COR-L47 (cell line): Measurements from ENCODE around the gene SIM1.

ENCODE experiments used
- DNase-seq: peaks from one replicate; lab custom pipeline; 2025; lab: John Stamatoyannopoulos, UW

SIM1 gene

GRCh38 chr6:100456908-100457235 is 7.8 kb downstream of the SIM1 start:
- no peak for DNase-seq

DNA sequence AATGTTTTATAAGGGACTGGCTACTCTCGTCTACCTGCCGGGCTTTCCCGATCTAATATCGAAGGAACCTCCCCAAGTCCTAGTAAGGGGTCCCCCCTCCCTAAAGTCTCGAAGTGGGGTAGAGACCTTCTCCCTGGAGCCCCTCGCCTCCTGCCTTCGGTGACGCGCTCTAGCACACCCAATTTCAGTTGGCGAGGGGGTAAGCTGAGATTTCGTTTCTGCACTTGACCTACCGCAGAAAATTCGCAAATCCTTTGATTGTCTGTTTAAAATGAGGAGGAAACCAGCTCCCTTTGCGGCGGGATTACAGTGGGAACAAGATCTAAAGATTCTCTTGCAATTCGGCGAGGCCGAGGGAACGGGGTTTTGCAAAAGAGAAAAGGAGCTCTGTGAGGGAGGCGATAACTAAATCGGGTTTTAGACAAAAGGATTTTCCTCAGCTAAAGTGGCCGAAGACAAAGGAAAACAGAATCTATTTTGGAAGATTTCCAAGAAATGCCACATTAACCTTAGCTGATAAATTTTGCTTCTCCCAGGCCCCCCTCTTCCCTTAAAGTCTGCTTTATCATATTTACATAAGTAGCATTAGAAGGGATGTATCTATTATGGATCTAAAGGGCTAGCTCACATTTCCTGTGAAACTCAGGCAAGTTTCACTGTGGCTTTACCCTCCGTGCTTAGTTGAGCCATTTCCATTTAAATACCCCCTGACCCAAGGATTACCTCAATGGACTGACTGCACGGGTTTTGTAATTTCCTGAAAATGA is 8.4 kb downstream of the SIM1 start:
- DNase-seq, result no peak

GRCh38 chr6:100455230-100456124 is 9.2 kb downstream of the SIM1 start:
- no peak for DNase-seq

GRCh38 chr6:100454551-100455229 is 10.0 kb downstream of the SIM1 start:
- DNase-seq, result no peak

DNA sequence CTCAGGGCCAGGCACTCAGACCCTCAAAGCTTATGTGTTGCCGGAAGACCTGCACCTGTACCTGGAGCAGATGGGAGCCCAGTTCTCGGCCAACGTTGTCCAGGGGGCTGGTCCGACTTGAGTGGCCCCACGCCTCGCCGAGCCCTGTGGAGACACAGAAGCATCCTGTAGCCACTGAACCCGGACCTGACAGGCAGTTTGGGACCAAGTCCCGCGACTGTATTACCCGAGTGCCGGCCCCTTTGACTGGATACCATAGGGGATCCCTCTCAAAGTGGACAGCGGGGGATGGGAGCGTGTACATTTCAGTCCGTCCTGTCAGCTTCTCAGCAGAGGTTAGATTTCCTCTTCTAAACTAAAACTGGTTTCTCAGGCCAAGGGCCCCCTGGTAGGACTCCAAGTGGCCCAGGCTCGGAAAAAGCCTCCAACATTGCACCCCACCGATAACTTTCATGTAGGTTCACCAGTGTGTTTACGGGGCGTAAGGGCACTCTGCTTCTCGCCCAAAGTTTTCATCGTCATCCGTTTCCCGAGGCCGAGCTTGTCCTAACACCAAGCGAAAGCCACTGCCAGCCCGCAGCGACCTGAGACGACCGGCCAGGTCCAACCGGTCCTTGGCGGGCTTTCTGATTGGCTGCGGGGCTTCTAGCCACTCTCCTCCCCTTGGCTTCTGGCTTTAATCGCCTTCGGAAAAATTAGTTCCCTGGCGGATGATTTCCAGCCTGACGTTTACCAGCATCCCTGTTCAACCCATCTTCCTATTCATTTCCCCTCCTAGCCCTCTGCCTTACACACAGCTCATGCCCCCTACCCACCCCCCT is 10.8 kb downstream of the SIM1 start:
- DNase-seq, result no peak

- no peak for DNase-seq
Observed at GRCh38 chr6:100452998-100453397, 11.7 kb downstream of the SIM1 start.

GRCh38 chr6:100451577-100451976 is 13.1 kb downstream of the SIM1 start:
- no peak for DNase-seq

GRCh38 chr6:100449239-100449691 is 15.5 kb downstream of the SIM1 start:
- no peak for DNase-seq

DNA sequence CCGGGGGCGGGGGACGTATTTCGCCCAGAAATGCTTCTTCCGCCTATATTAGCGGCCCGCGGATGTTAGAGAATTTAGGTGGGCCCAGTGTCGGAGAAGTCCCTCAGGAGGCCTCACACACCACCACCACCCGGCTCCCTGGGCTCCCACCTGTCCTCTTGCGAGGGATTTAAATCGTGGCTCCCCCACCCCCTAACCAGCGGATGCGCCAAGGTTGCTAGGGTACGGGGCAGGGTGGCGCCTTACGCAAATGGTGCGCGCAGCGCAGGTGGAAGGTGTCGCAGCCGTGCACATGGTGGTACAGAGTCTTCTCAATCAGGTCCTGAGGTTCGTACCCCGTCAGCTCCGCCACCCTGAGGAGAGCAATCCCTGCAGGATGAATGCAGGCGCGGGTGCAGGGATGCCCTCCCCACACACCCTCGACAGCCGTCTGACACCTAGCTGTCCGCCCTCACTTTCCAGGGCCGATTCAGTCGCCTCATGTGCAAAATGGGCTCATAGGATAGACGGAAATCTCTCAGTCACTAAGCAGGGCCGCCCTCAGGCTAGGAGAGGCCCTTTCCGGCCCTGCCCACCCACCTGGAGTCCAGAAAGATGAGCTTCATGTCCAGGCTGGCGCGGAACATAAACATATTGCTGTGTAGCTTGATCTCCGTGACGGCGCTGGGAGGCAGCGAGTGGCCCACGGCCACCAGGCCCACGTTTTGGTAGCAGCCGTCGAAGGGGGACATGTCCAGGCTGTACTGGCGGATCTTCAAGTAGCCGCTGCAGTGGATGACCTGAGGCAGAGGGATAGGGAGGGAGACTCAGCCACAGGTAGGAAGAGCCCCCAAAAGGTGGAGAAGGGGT is 16.6 kb downstream of the SIM1 start:
- DNase-seq, result no peak

DNA sequence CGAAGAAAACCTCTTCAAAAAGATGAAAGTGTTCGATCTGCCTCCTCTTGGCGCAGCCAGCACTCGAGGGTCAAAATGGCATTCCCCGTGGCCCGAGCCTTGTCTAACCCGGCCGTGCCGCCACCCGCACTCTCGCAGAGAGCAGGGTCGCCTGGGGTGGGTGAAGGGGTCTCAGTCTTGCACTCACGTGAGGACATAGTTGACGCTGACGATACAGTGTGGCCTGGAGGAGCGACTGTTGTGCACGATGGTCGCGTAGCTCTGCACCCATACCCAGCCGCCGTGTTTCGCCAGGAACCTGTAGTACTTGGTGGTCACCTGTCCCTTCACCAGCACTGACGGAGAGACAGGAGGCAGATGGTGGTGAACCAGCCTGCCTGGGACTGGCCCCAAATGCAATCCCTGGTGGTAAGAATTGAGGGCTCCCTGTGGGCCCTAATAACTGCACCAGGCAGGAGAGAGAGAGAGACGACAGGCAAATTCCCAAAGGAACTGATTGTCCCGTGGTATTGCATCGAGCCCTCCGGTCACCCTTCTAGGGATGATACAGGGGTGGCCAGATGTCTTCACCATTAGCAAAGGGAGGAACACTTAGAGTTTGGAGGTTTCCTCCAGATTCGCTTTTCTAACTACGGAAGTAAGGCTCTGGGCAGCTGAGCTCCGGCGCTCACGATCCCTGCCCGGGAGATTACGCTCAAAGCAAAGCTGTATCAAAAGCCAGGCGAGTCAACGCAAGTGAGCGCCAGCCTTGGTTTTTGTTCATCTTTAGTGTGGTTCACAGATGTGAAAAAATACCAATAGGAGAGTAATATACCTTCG is 17.4 kb downstream of the SIM1 start:
- DNase-seq, result no peak

DNA sequence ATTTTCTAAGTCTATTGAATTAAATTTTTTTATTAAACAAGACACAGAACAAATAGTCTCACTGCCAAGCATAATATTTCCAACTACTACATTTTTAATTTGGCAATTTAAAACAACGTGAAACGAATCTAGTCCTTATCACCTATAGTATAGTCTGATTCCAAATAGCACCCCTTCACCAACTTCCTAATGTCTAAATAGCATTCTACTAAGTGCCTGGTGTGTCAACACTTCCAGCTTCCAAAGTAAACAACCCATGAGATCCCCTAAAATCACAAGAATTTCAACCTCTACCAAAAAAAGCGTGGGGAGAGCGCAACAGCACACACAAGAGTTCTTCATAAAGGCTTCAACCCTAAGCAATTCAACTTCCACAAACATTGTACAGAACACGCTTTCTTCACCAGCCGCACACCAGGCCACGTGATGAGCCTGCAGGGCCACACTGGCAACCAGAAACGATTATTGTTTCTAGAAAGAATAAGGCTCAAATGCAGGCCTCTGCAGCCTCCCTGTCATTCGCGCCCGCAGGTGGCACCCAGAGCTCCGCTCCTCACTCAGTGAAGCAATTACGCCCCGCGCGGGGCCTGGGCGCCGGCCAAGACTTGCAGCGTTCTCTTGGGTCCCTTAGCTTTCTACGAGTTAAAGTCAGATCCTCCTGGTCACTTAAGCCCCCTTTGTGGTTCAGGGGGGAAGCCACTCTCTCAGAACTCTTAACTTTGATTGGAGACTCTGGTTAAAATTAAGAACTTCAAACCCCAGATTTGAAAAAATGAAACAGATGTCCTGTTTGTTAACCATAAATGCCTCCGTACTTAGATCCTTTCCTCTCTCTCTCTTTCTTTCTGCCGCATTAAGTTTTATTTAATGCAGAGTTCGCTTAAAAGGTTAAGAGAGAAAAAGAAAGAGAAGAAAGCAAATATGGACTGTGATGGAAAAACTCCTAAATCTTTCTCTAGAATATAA is 18.3 kb downstream of the SIM1 start:
- DNase-seq, result no peak

DNA sequence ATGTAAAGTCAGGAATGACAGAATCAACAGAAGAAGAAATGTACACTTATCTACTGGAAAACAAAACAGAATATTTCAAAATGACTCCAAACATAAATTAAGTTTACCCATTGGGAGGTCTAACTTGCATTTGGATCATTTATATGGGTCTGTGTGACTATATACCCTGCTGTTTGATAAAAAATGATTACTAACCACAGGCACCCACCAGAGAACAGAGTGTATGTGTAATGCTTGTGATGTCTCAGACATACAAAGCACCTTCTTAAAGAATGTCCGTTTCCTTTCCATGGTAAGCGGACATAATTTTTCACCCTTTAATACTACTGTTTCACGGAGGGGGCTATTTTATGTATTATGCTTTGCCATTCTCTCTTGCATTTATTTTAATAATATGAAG is 19.2 kb downstream of the SIM1 start:
- no peak for DNase-seq

GRCh38 chr6:100440935-100441334 is 23.8 kb downstream of the SIM1 start:
- DNase-seq, result no peak

GRCh38 chr6:100435299-100435698 is 29.4 kb downstream of the SIM1 start:
- no peak for DNase-seq

DNA sequence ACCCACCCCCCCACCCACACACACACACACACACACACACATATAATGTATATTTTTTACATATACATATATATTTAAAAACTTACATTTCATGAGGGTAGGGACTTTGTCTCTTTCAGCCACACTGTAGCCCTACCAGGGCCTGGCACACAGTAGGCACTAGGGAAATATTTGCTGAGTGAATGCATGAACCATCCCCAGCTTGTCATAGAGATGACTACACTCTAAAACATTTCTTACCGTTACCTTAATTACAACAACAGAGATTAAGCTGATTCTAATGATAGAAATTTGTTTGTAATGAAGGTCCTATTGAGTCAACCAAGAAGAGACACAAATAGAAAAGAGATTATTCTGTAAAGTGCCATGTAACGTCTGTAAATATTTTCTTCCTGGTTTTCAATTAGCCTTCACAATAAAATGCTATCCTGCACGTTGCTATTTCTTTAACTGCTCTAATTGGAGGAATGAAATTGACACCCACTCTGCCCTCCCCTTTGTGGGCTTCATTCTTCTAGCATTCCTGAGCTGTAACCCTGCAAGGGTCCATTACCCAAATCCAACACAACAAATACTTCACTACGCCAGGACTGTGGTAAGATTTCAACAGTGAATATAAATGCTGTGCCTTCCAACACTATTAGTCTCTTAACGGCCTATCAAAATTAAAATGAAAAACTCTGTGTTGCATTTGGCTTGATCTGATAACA is 30.8 kb downstream of the SIM1 start:
- DNase-seq, result no peak

GRCh38 chr6:100432136-100432535 is 32.6 kb downstream of the SIM1 start:
- no peak for DNase-seq

DNA sequence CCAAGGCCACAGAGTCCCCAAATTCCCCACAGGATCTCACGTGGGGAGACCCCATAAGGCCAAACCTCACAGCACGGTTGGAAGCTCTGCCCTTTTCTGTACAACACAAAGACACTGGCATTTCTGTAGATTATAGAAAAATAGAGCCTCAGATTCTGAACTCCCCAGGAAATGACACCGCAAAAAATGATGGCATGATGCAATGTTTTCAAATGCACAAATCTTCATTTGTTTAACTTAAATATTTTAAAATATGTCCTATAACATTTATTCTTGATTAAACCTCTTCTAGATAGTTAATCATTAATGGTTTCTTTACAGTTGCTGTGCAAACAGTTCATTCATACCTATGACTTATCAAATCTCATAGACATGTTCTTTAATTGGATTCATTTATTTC is 33.8 kb downstream of the SIM1 start:
- no peak for DNase-seq

DNA sequence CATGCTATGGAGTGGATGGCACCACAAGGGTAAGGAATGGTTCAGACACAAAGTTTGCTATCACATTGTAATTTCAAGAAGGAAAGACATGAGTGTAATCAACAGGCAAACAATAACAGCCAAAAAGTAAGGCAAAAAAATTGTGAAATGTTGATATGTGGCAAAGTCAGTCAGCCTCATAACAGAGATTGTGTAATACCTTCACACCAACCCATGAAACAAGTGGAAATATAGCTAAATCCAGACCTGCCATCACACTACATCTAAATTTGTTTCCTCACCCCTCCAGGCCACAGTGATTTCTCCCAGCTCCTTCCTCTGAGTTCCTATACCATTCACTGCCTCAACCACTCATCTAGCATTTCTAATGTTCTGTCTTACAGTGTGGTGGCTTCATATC is 37.3 kb downstream of the SIM1 start:
- no peak for DNase-seq
